ENCODE data around the gene ARSI.

ARSI gene

GRCh38 chr5:150328515-150328914, 25.8 kb upstream of the ARSI start (continued):
- TF ChIP-seq CSRNP3 (CRISPR knock-in tag; IDR thresholded peaks at IDR 0.05), result no peak

- no peak for ATAC-seq
- no peak for TF ChIP-seq ZNF70 (CRISPR knock-in tag; IDR thresholded peaks at IDR 0.05)
Measured at GRCh38 chr5:150327139-150327538, 24.4 kb upstream of the ARSI start.

- TF ChIP-seq PPARA (CRISPR knock-in tag; IDR thresholded peaks at IDR 0.05; ENCODE audit: borderline replicate concordance) (no peak), CSRNP3 (CRISPR knock-in tag; IDR thresholded peaks at IDR 0.05) (no peak), GLIS3 (CRISPR knock-in tag; IDR thresholded peaks at IDR 0.05) (no peak), ZC3H10 (CRISPR knock-in tag; IDR thresholded peaks at IDR 0.05) (no peak), TCF4 (CRISPR knock-in tag; IDR thresholded peaks at IDR 0.05; ENCODE audit: borderline replicate concordance) (no peak), ISL1 (CRISPR knock-in tag; IDR thresholded peaks at IDR 0.05) (no peak), BACH2 (CRISPR knock-in tag; IDR thresholded peaks at IDR 0.05; ENCODE audit: borderline replicate concordance) (no peak), ZFP30 (CRISPR knock-in tag; IDR thresholded peaks at IDR 0.05) (no peak), CREB5 (CRISPR knock-in tag; IDR thresholded peaks at IDR 0.05; ENCODE audit: low read depth) (no peak), RARB (CRISPR knock-in tag; IDR thresholded peaks at IDR 0.05) (no peak)
- ATAC-seq, result no peak
Measured at GRCh38 chr5:150326707-150327106, 24.0 kb upstream of the ARSI start.

- no peak for TF ChIP-seq BACH2 (CRISPR knock-in tag; IDR thresholded peaks at IDR 0.05; ENCODE audit: borderline replicate concordance)
- TF ChIP-seq PPARA (CRISPR knock-in tag; IDR thresholded peaks at IDR 0.05; ENCODE audit: borderline replicate concordance), result no peak
- TF ChIP-seq OSR1 (CRISPR knock-in tag; IDR thresholded peaks at IDR 0.05), result no peak
- TF ChIP-seq ARNTL (CRISPR knock-in tag; IDR thresholded peaks at IDR 0.05; ENCODE audit: borderline replicate concordance, low read depth), result no peak
- TF ChIP-seq TOX (CRISPR knock-in tag; IDR thresholded peaks at IDR 0.05; ENCODE audit: borderline replicate concordance), result no peak
- no peak for TF ChIP-seq ESRRG (CRISPR knock-in tag; IDR thresholded peaks at IDR 0.05)
- TF ChIP-seq ZNF70 (CRISPR knock-in tag; IDR thresholded peaks at IDR 0.05), result no peak
- TF ChIP-seq ISL1 (CRISPR knock-in tag; IDR thresholded peaks at IDR 0.05), result no peak
- TF ChIP-seq CSRNP3 (CRISPR knock-in tag; IDR thresholded peaks at IDR 0.05), result no peak
- no peak for ATAC-seq
Measured at GRCh38 chr5:150325426-150325825, 22.7 kb upstream of the ARSI start.

- no peak for ATAC-seq
- TF ChIP-seq POU6F1 (CRISPR knock-in tag; IDR thresholded peaks at IDR 0.05; ENCODE audit: borderline replicate concordance, low read depth), result no peak
Measured at GRCh38 chr5:150323819-150324218, 21.1 kb upstream of the ARSI start.

GRCh38 chr5:150323092-150323491, 20.4 kb upstream of the ARSI start:
- ATAC-seq, result no peak
- TF ChIP-seq CREB5 (CRISPR knock-in tag; IDR thresholded peaks at IDR 0.05; ENCODE audit: low read depth) (no peak), ZFP3 (CRISPR knock-in tag; IDR thresholded peaks at IDR 0.05) (no peak), CSDC2 (CRISPR knock-in tag; IDR thresholded peaks at IDR 0.05) (no peak), TCF4 (CRISPR knock-in tag; IDR thresholded peaks at IDR 0.05; ENCODE audit: borderline replicate concordance) (no peak), ZNF8 (CRISPR knock-in tag; IDR thresholded peaks at IDR 0.05) (no peak), ZNF70 (CRISPR knock-in tag; IDR thresholded peaks at IDR 0.05) (no peak)
